ENCODE measurements around the gene MEF2D.

Gene MEF2D

GRCh38 chr1:156500543-156500792 lies at the start of gene MEF2D:
MEF2D (minus strand) TSS chr1:156500775; CDS start chr1:156483292, 17,483 bp downstream.
- no peak for DNase-seq

GRCh38 chr1:156550346-156550745 lies 49.8 kb upstream of the MEF2D start:
- DNase-seq, result no peak

GRCh38 chr1:156549831-156550230 lies 49.3 kb upstream of the MEF2D start:
- no peak for DNase-seq

GRCh38 chr1:156549390-156549789 lies 48.8 kb upstream of the MEF2D start:
- DNase-seq, result no peak

GRCh38 chr1:156547982-156548381 lies 47.4 kb upstream of the MEF2D start:
- no peak for DNase-seq

GRCh38 chr1:156547434-156547833 lies 46.9 kb upstream of the MEF2D start:
- DNase-seq, result no peak

GRCh38 chr1:156546267-156546666 lies 45.7 kb upstream of the MEF2D start:
- no peak for DNase-seq

GRCh38 chr1:156544592-156545102 lies 44.1 kb upstream of the MEF2D start:
- DNase-seq, result no peak

GRCh38 chr1:156543066-156543465 lies 42.5 kb upstream of the MEF2D start:
- no peak for DNase-seq

- DNase-seq, result no peak
These were observed 40.4 kb upstream of the MEF2D start for GRCh38 chr1:156540955-156541354.

- DNase-seq, result no peak
These were observed 39.3 kb upstream of the MEF2D start for GRCh38 chr1:156539818-156540355.

GRCh38 chr1:156538711-156539440 lies 38.3 kb upstream of the MEF2D start:
- DNase-seq, result no peak

GRCh38 chr1:156537027-156537426 lies 36.5 kb upstream of the MEF2D start:
- DNase-seq, result no peak

GRCh38 chr1:156534424-156535060 lies 34.0 kb upstream of the MEF2D start:
- DNase-seq, result no peak

GRCh38 chr1:156533568-156534220 lies 33.1 kb upstream of the MEF2D start:
- DNase-seq, result no peak

- DNase-seq, result no peak
These were observed 31.8 kb upstream of the MEF2D start for GRCh38 chr1:156532374-156532773.

- DNase-seq, result no peak
These were observed 29.4 kb upstream of the MEF2D start for GRCh38 chr1:156530006-156530405.

- no peak for DNase-seq
These were observed 28.4 kb upstream of the MEF2D start for GRCh38 chr1:156528875-156529425.

- DNase-seq, result no peak
These were observed 27.7 kb upstream of the MEF2D start for GRCh38 chr1:156528231-156528630.

- DNase-seq, result no peak
These were observed 27.0 kb upstream of the MEF2D start for GRCh38 chr1:156527584-156527983.

GRCh38 chr1:156525856-156526489 lies 25.4 kb upstream of the MEF2D start:
- DNase-seq, result no peak

GRCh38 chr1:156525071-156525501 lies 24.5 kb upstream of the MEF2D start:
- no peak for DNase-seq

- no peak for DNase-seq
These were observed 23.9 kb upstream of the MEF2D start for GRCh38 chr1:156524481-156524869.

All from fibroblast of upper back skin (primary cell).